ENCODE measurements around the gene PIK3CA.
"Not testable (repeated sequence)": the region's sequence is repeated elsewhere in the genome, so short reads cannot be mapped to it uniquely, and the experiment has no call there.

The PIK3CA gene

DNA sequence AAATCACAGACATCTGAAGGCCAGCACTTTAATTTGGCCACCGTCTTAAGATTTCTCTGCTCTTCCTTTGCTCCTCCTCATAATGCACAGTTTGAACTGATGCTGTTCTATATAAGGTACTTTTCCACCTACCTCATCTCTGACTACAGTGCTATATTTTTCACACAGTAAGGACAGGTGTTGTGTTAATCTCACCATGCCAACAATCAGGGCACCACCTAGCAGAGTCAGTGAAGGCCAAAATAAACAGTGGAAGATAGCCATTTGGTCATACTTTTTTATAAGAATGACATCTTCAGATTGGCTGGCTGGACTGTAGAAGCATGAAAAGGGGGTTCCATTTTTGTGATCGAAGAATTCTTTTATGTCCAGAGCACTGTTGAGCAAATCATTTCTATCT, 94.7 kb downstream of the PIK3CA start:
- not testable (repeated sequence) for H3K36me3 ChIP-seq (ENCODE audit: control insufficient read depth, insufficient read depth, low read length); H3K27ac ChIP-seq (ENCODE audit: low read depth, low read length); H3K4me1 ChIP-seq (ENCODE audit: control insufficient read depth, insufficient read depth, low read length); H3K9ac ChIP-seq (ENCODE audit: low read length); H3K27me3 ChIP-seq (ENCODE audit: control insufficient read depth, insufficient read depth, low read length); H3K4me3 ChIP-seq (ENCODE audit: low read depth, low read length); H3K9me3 ChIP-seq (ENCODE audit: control insufficient read depth, insufficient read depth, low read depth, low read length)

- no peak overlapping the region for H3K4me3 ChIP-seq (ENCODE audit: low read depth, low read length)
- 0 out of 2 replicates have a peak, but pooled peaks cover 2% of the 10 kb centered on the region for H3K4me1 ChIP-seq (ENCODE audit: control insufficient read depth, insufficient read depth, low read length)
- H3K9ac ChIP-seq (ENCODE audit: low read length): no peak overlapping the region
- H3K9me3 ChIP-seq (ENCODE audit: control insufficient read depth, insufficient read depth, low read depth, low read length): no peaks in the 10 kb centered on the region
- no peaks in the 10 kb centered on the region; the same call in 1 of the 2 replicates for H3K36me3 ChIP-seq (ENCODE audit: control insufficient read depth, insufficient read depth, low read length)
- no peak overlapping the region for H3K27ac ChIP-seq (ENCODE audit: low read depth, low read length)
- no peaks in the 10 kb centered on the region for H3K27me3 ChIP-seq (ENCODE audit: control insufficient read depth, insufficient read depth, low read length)
Measured at GRCh38 chr3:179244878-179245277, 96.7 kb downstream of the PIK3CA start.

GRCh38 chr3:179247289-179248015, 99.3 kb downstream of the PIK3CA start:
- no peaks in the 10 kb centered on the region for H3K27me3 ChIP-seq (ENCODE audit: control insufficient read depth, insufficient read depth, low read length)
- no peaks in the 10 kb centered on the region for H3K9me3 ChIP-seq (ENCODE audit: control insufficient read depth, insufficient read depth, low read depth, low read length)

GRCh38 chr3:179250803-179251476, 102.8 kb downstream of the PIK3CA start, which contains the start of gene KCNMB3:
KCNMB3 (minus strand) TSS chr3:179251114; CDS start chr3:179250990, 124 bp downstream.
- Histone ChIP-seq H3K9ac (ENCODE audit: low read length) (no peak within 1 kb of the TSS), H3K4me3 (ENCODE audit: low read depth, low read length) (no peak within 1 kb of the TSS), H3K9me3 (ENCODE audit: control insufficient read depth, insufficient read depth, low read depth, low read length) (no peaks in the 10 kb centered on the region), H3K27me3 (ENCODE audit: control insufficient read depth, insufficient read depth, low read length) (no peaks in the 10 kb centered on the region), H3K4me1 (ENCODE audit: control insufficient read depth, insufficient read depth, low read length) (no peaks in the 10 kb centered on the region), H3K36me3 (ENCODE audit: control insufficient read depth, insufficient read depth, low read length) (peaks cover 9% of the 10 kb centered on the region), H3K27ac (ENCODE audit: low read depth, low read length) (no peak within 1 kb of the TSS)

More at GRCh38 chr3:179247289-179248015, 99.3 kb downstream of the PIK3CA start:
- H3K27ac ChIP-seq (ENCODE audit: low read depth, low read length): no peak overlapping the region
- no peak overlapping the region for H3K9ac ChIP-seq (ENCODE audit: low read length)
- H3K36me3 ChIP-seq (ENCODE audit: control insufficient read depth, insufficient read depth, low read length): peaks cover 9% of the 10 kb centered on the region
- H3K4me1 ChIP-seq (ENCODE audit: control insufficient read depth, insufficient read depth, low read length): 0 out of 2 replicates have a peak, but pooled peaks cover 2% of the 10 kb centered on the region
- no peak overlapping the region for H3K4me3 ChIP-seq (ENCODE audit: low read depth, low read length)

DNA sequence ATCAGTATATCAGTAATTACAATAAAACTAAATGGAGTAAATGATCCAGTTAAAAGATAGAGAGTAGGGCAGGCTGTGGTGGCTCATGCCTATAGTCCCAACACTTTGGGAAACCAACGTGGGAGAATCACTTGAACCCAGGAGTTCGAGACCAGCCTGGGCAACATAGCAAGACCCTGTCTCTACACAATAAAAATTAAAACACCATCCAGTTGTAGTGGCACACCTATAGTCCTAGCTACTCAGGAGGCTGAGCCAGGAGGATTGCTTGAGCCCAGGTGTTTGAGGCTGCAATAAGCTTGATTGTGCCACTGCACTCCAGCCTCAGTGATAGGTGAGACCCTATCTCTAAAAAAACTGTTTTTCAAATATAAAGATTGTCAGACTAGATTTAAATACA, 108.7 kb downstream of the PIK3CA start:
- Histone ChIP-seq H3K27ac (ENCODE audit: low read depth, low read length) (no peak overlapping the region), H3K27me3 (ENCODE audit: control insufficient read depth, insufficient read depth, low read length) (peaks cover 7% of the 10 kb centered on the region), H3K9me3 (ENCODE audit: control insufficient read depth, insufficient read depth, low read depth, low read length) (peaks cover 20% of the 10 kb centered on the region), H3K36me3 (ENCODE audit: control insufficient read depth, insufficient read depth, low read length) (no peaks in the 10 kb centered on the region), H3K4me1 (ENCODE audit: control insufficient read depth, insufficient read depth, low read length) (no peaks in the 10 kb centered on the region), H3K4me3 (ENCODE audit: low read depth, low read length) (no peak overlapping the region), H3K9ac (ENCODE audit: low read length) (no peak overlapping the region)

GRCh38 chr3:179257742-179258141, 109.6 kb downstream of the PIK3CA start:
- H3K36me3 ChIP-seq (ENCODE audit: control insufficient read depth, insufficient read depth, low read length); H3K27ac ChIP-seq (ENCODE audit: low read depth, low read length); H3K4me1 ChIP-seq (ENCODE audit: control insufficient read depth, insufficient read depth, low read length); H3K4me3 ChIP-seq (ENCODE audit: low read depth, low read length); H3K9ac ChIP-seq (ENCODE audit: low read length); H3K27me3 ChIP-seq (ENCODE audit: control insufficient read depth, insufficient read depth, low read length): not testable (repeated sequence)
- peaks cover 20% of the 10 kb centered on the region for H3K9me3 ChIP-seq (ENCODE audit: control insufficient read depth, insufficient read depth, low read depth, low read length)

- H3K36me3 ChIP-seq (ENCODE audit: control insufficient read depth, insufficient read depth, low read length): no peaks in the 10 kb centered on the region
- peaks cover 20% of the 10 kb centered on the region for H3K9me3 ChIP-seq (ENCODE audit: control insufficient read depth, insufficient read depth, low read depth, low read length)
- no peak overlapping the region for H3K4me3 ChIP-seq (ENCODE audit: low read depth, low read length)
- peaks cover 7% of the 10 kb centered on the region for H3K27me3 ChIP-seq (ENCODE audit: control insufficient read depth, insufficient read depth, low read length)
- no peak overlapping the region for H3K9ac ChIP-seq (ENCODE audit: low read length)
- H3K27ac ChIP-seq (ENCODE audit: low read depth, low read length): no peak overlapping the region
- no peaks in the 10 kb centered on the region for H3K4me1 ChIP-seq (ENCODE audit: control insufficient read depth, insufficient read depth, low read length)
Measured at GRCh38 chr3:179258820-179259219, 110.7 kb downstream of the PIK3CA start.

DNA sequence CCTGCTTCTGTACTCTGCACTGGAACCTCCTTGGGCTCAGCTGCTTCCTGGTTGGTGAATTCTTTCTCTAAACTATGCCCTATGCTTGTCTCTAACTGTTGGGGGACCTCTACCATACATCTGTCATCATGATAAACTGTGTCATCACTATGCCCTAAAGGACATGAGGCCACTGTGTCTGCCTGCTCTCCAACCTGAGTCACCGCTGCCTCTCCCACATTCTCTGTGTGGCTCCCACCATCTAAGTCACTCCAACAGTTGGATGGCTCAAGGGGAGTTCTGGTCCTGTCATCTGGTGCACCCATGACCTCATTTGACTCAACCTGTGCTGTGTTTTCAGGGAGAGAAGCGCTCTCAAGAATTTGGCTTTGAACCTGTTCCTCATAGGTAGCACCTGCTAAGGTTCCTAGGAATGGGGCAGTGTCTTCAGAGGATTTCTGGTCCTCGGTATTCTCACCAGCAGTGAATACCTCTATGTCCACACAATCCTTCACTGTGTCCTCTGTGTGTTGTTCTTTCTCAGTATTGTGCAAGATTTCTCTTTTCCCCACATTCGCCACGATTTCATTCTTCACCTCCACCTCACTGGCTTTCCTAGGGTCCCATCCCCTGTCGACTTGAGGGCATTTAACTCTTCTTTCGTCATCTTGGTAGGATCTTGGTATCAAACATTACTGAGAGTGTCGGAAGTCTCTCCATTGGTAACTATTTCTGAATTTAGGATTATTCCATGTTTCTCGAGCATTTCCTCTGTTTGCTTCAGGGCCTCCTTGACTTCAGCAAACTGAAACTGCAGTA, 112.0 kb downstream of the PIK3CA start:
- not testable (repeated sequence) for H3K4me1 ChIP-seq (ENCODE audit: control insufficient read depth, insufficient read depth, low read length); H3K27me3 ChIP-seq (ENCODE audit: control insufficient read depth, insufficient read depth, low read length); H3K36me3 ChIP-seq (ENCODE audit: control insufficient read depth, insufficient read depth, low read length); H3K9ac ChIP-seq (ENCODE audit: low read length); H3K27ac ChIP-seq (ENCODE audit: low read depth, low read length)
- peak overlapping the region; percentile 76; the same call in 1 of the 2 replicates for H3K4me3 ChIP-seq (ENCODE audit: low read depth, low read length)
- H3K9me3 ChIP-seq (ENCODE audit: control insufficient read depth, insufficient read depth, low read depth, low read length): peaks cover 20% of the 10 kb centered on the region

DNA sequence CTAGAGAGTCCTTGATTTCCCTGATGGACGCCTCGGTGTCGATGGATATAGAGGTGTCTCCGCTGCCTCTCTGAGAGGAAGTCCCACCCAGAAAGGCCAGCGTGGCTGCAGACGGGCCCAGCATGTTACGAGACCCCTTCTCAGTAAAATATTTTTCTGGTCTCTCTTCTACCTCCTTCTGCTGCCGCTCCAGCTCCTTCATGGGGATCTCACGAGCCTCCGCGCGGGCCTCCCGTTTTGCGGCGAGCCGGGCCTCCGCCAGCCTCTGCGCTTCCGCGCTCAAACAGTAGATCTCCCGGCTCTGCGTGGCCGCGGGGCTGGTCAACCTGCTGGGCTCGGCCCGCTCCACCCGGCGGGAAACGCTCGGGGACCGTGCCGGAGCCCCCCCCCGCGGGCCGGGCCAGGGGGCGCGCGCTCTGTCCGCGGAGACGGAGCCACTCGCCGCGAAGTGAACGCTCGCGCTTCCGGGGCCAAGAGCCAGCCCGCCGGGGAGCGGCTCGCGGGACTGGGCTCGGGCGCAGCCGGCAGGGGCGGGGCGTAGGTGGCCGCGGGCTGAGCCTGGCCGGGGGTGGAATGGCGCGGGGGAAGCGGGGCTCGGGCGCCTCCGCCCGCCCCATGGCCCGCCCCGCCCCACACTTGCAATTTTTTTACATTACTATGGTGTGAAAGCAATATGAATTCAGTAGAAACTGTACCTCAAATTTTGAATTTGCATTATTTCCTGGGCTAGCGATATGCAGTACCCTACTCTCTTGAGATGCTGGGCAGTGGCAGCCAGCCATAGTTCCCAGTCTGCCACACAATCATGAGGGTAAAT, 113.0 kb downstream of the PIK3CA start:
- Histone ChIP-seq H3K4me3 (ENCODE audit: low read depth, low read length) (peak overlapping the region; percentile 76), H3K27me3 (ENCODE audit: control insufficient read depth, insufficient read depth, low read length) (peaks cover 7% of the 10 kb centered on the region), H3K36me3 (ENCODE audit: control insufficient read depth, insufficient read depth, low read length) (no peaks in the 10 kb centered on the region), H3K9me3 (ENCODE audit: control insufficient read depth, insufficient read depth, low read depth, low read length) (peaks cover 20% of the 10 kb centered on the region), H3K4me1 (ENCODE audit: control insufficient read depth, insufficient read depth, low read length) (no peaks in the 10 kb centered on the region), H3K9ac (ENCODE audit: low read length) (peak overlapping the region; percentile 64), H3K27ac (ENCODE audit: low read depth, low read length) (no peak overlapping the region)

DNA sequence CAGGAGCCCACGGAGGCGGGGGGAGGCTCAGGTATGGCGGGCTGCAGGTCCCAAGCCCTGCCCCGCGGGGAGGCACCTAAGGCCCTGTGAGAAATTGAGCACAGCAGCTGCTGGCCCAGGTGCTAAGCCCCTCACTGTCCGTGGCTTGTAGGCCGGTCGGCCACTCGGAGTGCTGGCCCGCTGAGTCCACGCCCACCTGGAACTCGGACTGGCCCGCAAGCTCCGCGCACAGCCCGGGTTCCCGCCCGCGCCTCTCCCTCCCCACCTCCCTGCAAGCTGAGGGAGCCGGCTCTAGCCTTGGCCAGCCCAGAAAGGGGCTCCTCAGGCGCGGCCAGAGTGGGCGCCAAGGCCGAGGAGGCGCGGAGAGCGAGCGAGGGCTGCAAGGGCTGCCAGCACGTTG, 115.0 kb downstream of the PIK3CA start:
- H3K4me1 ChIP-seq (ENCODE audit: control insufficient read depth, insufficient read depth, low read length): no peaks in the 10 kb centered on the region
- no peak overlapping the region for H3K27ac ChIP-seq (ENCODE audit: low read depth, low read length)
- H3K36me3 ChIP-seq (ENCODE audit: control insufficient read depth, insufficient read depth, low read length): no peaks in the 10 kb centered on the region
- H3K4me3 ChIP-seq (ENCODE audit: low read depth, low read length): no peak overlapping the region
- H3K9me3 ChIP-seq (ENCODE audit: control insufficient read depth, insufficient read depth, low read depth, low read length): peaks cover 20% of the 10 kb centered on the region
- no peak overlapping the region for H3K9ac ChIP-seq (ENCODE audit: low read length)
- peaks cover 7% of the 10 kb centered on the region for H3K27me3 ChIP-seq (ENCODE audit: control insufficient read depth, insufficient read depth, low read length)
